ENCODE measurements around the gene PRDM16.

- TF ChIP-seq, protein P1, sequence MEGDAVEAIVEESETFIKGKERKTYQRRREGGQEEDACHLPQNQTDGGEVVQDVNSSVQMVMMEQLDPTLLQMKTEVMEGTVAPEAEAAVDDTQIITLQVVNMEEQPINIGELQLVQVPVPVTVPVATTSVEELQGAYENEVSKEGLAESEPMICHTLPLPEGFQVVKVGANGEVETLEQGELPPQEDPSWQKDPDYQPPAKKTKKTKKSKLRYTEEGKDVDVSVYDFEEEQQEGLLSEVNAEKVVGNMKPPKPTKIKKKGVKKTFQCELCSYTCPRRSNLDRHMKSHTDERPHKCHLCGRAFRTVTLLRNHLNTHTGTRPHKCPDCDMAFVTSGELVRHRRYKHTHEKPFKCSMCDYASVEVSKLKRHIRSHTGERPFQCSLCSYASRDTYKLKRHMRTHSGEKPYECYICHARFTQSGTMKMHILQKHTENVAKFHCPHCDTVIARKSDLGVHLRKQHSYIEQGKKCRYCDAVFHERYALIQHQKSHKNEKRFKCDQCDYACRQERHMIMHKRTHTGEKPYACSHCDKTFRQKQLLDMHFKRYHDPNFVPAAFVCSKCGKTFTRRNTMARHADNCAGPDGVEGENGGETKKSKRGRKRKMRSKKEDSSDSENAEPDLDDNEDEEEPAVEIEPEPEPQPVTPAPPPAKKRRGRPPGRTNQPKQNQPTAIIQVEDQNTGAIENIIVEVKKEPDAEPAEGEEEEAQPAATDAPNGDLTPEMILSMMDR (IDR thresholded peaks at IDR 0.05), result no peak
- no peak for TF ChIP-seq POLR2A (IDR thresholded peaks at IDR 0.05)
These were observed 366.7 kb downstream of the PRDM16 start for GRCh38 chr1:3435666-3436065.
